ENCODE results near the gene ACTR2. TPM values are rescaled to one million over a fixed set of nuclear protein-coding genes. Genes with fewer than 3 reads are reported as not detected.
A peak's percentile ranks its signal among the peaks of the same experiment; 100 is the strongest.

The ACTR2 gene
- total RNA-seq, 1 donor from 2014 or later, result 70.0 TPM

DNA sequence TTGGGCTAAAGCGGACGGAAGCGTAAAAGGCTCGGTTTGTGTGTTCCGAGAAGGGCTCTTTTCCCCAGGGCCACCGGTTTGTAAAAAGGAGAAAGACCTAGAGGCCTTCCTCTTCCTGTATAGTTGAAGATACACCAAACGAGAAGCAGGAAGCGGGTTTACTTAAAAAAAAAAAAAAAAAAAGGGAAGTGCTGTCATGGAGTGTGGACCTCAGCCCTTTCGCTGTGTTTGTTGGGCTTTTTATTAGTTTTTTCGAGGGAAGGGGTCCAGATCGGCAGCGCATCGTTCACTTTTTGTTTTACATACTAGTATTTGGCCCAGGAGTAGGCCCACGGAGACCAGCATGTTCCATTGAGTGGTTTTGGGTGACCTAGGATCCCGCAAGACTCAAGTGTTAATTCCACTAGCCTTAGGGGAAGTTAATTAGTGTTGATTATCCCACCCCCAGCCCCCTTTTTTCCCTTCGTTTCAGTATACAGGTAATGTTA lies 676 bp downstream of the ACTR2 start:
- H3K9me3 ChIP-seq, result no peaks in the 10 kb centered on the region
- peak overlapping the region; percentile 92 for H3K27ac ChIP-seq
- peak overlapping the region; percentile 84 to 97 for H3K4me3 ChIP-seq
- no peaks in the 10 kb centered on the region for H3K27me3 ChIP-seq
- DNase-seq (ENCODE audit: extremely low spot score in 2 of 2), result no peak
- peaks cover 0 to under 1% of the 10 kb centered on the region in 2 donors for H3K36me3 ChIP-seq
- intact Hi-C loops (cut with DNase I), result loop anchor here (5.0 kb wide), 1 partner anchor 204 kb away; the partner anchor contains the start of gene SPRED2
- no peak for TF ChIP-seq POLR2A (IDR thresholded peaks at IDR 0.05)
- no peak for TF ChIP-seq CTCF (IDR thresholded peaks at IDR 0.05)
- TF ChIP-seq POLR2AphosphoS5 (IDR thresholded peaks at IDR 0.05; ENCODE audit: insufficient read depth in 1 of 2, low read depth in 1 of 2), result no peak
- H3K4me1 ChIP-seq, result peaks cover 55% of the 10 kb centered on the region

GRCh38 chr2:65231121-65231520 lies 3.5 kb downstream of the ACTR2 start:
- Histone ChIP-seq H3K27me3 (no peaks in the 10 kb centered on the region), H3K4me3 (no peak overlapping the region)

GRCh38 chr2:65231892-65232477 lies 4.4 kb downstream of the ACTR2 start:
- no peak for TF ChIP-seq CTCF (IDR thresholded peaks at IDR 0.05)
- TF ChIP-seq POLR2AphosphoS5 (IDR thresholded peaks at IDR 0.05; ENCODE audit: insufficient read depth in 1 of 2, low read depth in 1 of 2), result no peak
- TF ChIP-seq POLR2A (IDR thresholded peaks at IDR 0.05), result no peak
- no peaks in the 10 kb centered on the region for H3K27me3 ChIP-seq
- intact Hi-C loops (cut with DNase I), result no loop called here
- H3K4me3 ChIP-seq, result no peak overlapping the region
- H3K4me1 ChIP-seq, result peaks cover 74% of the 10 kb centered on the region
- DNase-seq (ENCODE audit: extremely low spot score in 2 of 2), result no peak
- H3K36me3 ChIP-seq, result peaks cover 0 to 7% of the 10 kb centered on the region in 2 donors
- H3K9me3 ChIP-seq, result no peaks in the 10 kb centered on the region
- no peak overlapping the region for H3K27ac ChIP-seq

More at GRCh38 chr2:65231121-65231520, 3.5 kb downstream of the ACTR2 start:
- H3K9me3 ChIP-seq, result no peaks in the 10 kb centered on the region
- no peak for TF ChIP-seq POLR2AphosphoS5 (IDR thresholded peaks at IDR 0.05; ENCODE audit: insufficient read depth in 1 of 2, low read depth in 1 of 2)
- no peak for TF ChIP-seq CTCF (IDR thresholded peaks at IDR 0.05)
- no peak for TF ChIP-seq POLR2A (IDR thresholded peaks at IDR 0.05)
- intact Hi-C loops (cut with DNase I), result no loop called here
- peaks cover 78% of the 10 kb centered on the region for H3K4me1 ChIP-seq
- peaks cover 0 to 7% of the 10 kb centered on the region in 2 donors for H3K36me3 ChIP-seq
- no peak for DNase-seq (ENCODE audit: extremely low spot score in 2 of 2)
- no peak overlapping the region for H3K27ac ChIP-seq

DNA sequence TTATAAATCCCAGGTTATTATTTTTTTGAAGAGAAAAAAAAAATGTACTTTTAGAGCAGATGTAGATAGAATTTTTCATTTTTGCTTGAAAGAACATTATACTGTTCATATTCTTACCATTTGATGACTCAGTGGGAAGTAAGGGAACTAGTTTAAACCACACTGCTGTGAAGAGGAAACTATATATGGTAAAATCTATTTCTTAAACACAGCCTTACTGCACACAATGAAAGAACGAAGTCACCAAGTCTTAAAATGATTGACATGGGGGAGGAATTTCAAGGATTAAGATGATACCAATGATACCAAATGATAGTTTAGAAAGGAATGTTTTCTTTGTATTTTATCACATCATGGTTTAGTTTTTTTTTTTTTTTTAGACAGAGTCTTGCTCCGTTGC lies 5.0 kb downstream of the ACTR2 start:
- Histone ChIP-seq H3K27ac (no peak overlapping the region), H3K36me3 (peaks cover 0 to 7% of the 10 kb centered on the region in 2 donors)
- intact Hi-C loops (cut with DNase I), result no loop called here

More for the DNA sequence above, 5.0 kb downstream of the ACTR2 start:
- H3K4me1 ChIP-seq, result peaks cover 79% of the 10 kb centered on the region
- H3K9me3 ChIP-seq, result no peaks in the 10 kb centered on the region
- no peak for DNase-seq (ENCODE audit: extremely low spot score in 2 of 2)
- no peaks in the 10 kb centered on the region for H3K27me3 ChIP-seq
- H3K4me3 ChIP-seq, result no peak overlapping the region
- TF ChIP-seq POLR2AphosphoS5 (IDR thresholded peaks at IDR 0.05; ENCODE audit: insufficient read depth in 1 of 2, low read depth in 1 of 2), result no peak
- no peak for TF ChIP-seq POLR2A (IDR thresholded peaks at IDR 0.05)
- no peak for TF ChIP-seq CTCF (IDR thresholded peaks at IDR 0.05)
